Measurements from ENCODE around the gene PDGFA. TPM values are rescaled to one million over a fixed set of nuclear protein-coding genes. Genes with fewer than 3 reads are reported as not detected.

The PDGFA gene
- total RNA-seq, 1 donor from 2014 or later, result 31.2 TPM

GRCh38 chr7:534075-534474 lies 14.4 kb upstream of the PDGFA start:
- Histone ChIP-seq H3K36me3 (no peaks in the 10 kb centered on the region), H3K4me1 (peaks cover 16% of the 10 kb centered on the region), H3K4me3 (no peak overlapping the region), H3K27ac (no peak overlapping the region), H3K9me3 (no peaks in the 10 kb centered on the region), H3K27me3 (no peaks in the 10 kb centered on the region)
- TF ChIP-seq POLR2A (IDR thresholded peaks at IDR 0.05), result no peak
- intact Hi-C loops (cut with DNase I), result no loop called here
- no peak for DNase-seq (ENCODE audit: extremely low spot score in 2 of 2)

GRCh38 chr7:533266-533665 lies 13.6 kb upstream of the PDGFA start:
- Histone ChIP-seq H3K4me1 (peaks cover 8% of the 10 kb centered on the region), H3K27me3 (no peaks in the 10 kb centered on the region), H3K36me3 (no peaks in the 10 kb centered on the region), H3K4me3 (no peak overlapping the region), H3K9me3 (no peaks in the 10 kb centered on the region), H3K27ac (no peak overlapping the region)
- intact Hi-C loops (cut with DNase I), result no loop called here
- no peak for TF ChIP-seq POLR2A (IDR thresholded peaks at IDR 0.05)
- no peak for TF ChIP-seq CTCF (IDR thresholded peaks at IDR 0.05)
- TF ChIP-seq POLR2AphosphoS5 (IDR thresholded peaks at IDR 0.05; ENCODE audit: insufficient read depth in 1 of 2, low read depth in 1 of 2), result no peak
- DNase-seq (ENCODE audit: extremely low spot score in 2 of 2), result no peak

GRCh38 chr7:532379-533143 lies 12.9 kb upstream of the PDGFA start:
- intact Hi-C loops (cut with DNase I), result no loop called here

GRCh38 chr7:531777-532176 lies 12.1 kb upstream of the PDGFA start:
- no peaks in the 10 kb centered on the region for H3K36me3 ChIP-seq
- no peak overlapping the region for H3K27ac ChIP-seq
- H3K4me3 ChIP-seq, result no peak overlapping the region
- no peaks in the 10 kb centered on the region for H3K9me3 ChIP-seq
- H3K27me3 ChIP-seq, result no peaks in the 10 kb centered on the region
- intact Hi-C loops (cut with DNase I), result no loop called here
- H3K4me1 ChIP-seq, result no peaks in the 10 kb centered on the region
- no peak for TF ChIP-seq CTCF (IDR thresholded peaks at IDR 0.05)
- TF ChIP-seq POLR2AphosphoS5 (IDR thresholded peaks at IDR 0.05; ENCODE audit: insufficient read depth in 1 of 2, low read depth in 1 of 2), result no peak
- TF ChIP-seq POLR2A (IDR thresholded peaks at IDR 0.05), result no peak
- no peak for DNase-seq (ENCODE audit: extremely low spot score in 2 of 2)

More at GRCh38 chr7:532379-533143, 12.9 kb upstream of the PDGFA start:
- no peaks in the 10 kb centered on the region for H3K36me3 ChIP-seq
- H3K4me3 ChIP-seq, result no peak overlapping the region
- H3K27me3 ChIP-seq, result no peaks in the 10 kb centered on the region
- no peak overlapping the region for H3K27ac ChIP-seq
- no peaks in the 10 kb centered on the region for H3K9me3 ChIP-seq
- peaks cover under 1% of the 10 kb centered on the region for H3K4me1 ChIP-seq
- no peak for DNase-seq (ENCODE audit: extremely low spot score in 2 of 2)
- TF ChIP-seq POLR2A (IDR thresholded peaks at IDR 0.05) (no peak), POLR2AphosphoS5 (IDR thresholded peaks at IDR 0.05; ENCODE audit: insufficient read depth in 1 of 2, low read depth in 1 of 2) (no peak)

GRCh38 chr7:528451-528850 lies 8.8 kb upstream of the PDGFA start:
- no peak overlapping the region for H3K4me3 ChIP-seq
- DNase-seq (ENCODE audit: extremely low spot score in 2 of 2), result no peak
- H3K4me1 ChIP-seq, result no peaks in the 10 kb centered on the region
- no peaks in the 10 kb centered on the region for H3K36me3 ChIP-seq
- H3K9me3 ChIP-seq, result no peaks in the 10 kb centered on the region
- TF ChIP-seq POLR2A (IDR thresholded peaks at IDR 0.05) (no peak), CTCF (IDR thresholded peaks at IDR 0.05) (no peak), POLR2AphosphoS5 (IDR thresholded peaks at IDR 0.05; ENCODE audit: insufficient read depth in 1 of 2, low read depth in 1 of 2) (no peak)
- H3K27ac ChIP-seq, result no peak overlapping the region
- intact Hi-C loops (cut with DNase I), result no loop called here
- H3K27me3 ChIP-seq, result no peaks in the 10 kb centered on the region

- intact Hi-C loops (cut with DNase I), result loop anchor here (2.0 kb wide), 1 partner anchor 345 kb away; no protein-coding TSS in a partner anchor
- Histone ChIP-seq H3K9me3 (no peaks in the 10 kb centered on the region), H3K36me3 (no peaks in the 10 kb centered on the region), H3K4me1 (peaks cover 1% of the 10 kb centered on the region), H3K27me3 (no peaks in the 10 kb centered on the region), H3K4me3 (no peak overlapping the region), H3K27ac (no peak overlapping the region)
- no peak for TF ChIP-seq POLR2A (IDR thresholded peaks at IDR 0.05)
- no peak for TF ChIP-seq POLR2AphosphoS5 (IDR thresholded peaks at IDR 0.05; ENCODE audit: insufficient read depth in 1 of 2, low read depth in 1 of 2)
- no peak for TF ChIP-seq CTCF (IDR thresholded peaks at IDR 0.05)
- no peak for DNase-seq (ENCODE audit: extremely low spot score in 2 of 2)
These were observed 8.1 kb upstream of the PDGFA start for GRCh38 chr7:527723-528122.
